SK-N-SH (cell line): ENCODE results near the gene ZDHHC7. TPM values are rescaled to one million over a fixed set of nuclear protein-coding genes. Genes with fewer than 3 reads are reported as not detected.

Experiments
- CTCF ChIA-PET: fragments of 300-600, 350-600 bp; formaldehyde crosslinking; extraction: SDS; loops from one replicate; lab custom pipeline; 2021; lab: Yijun Ruan, JAX
- POLR2A ChIA-PET: fragments of 350-600 bp; sonication (Branson Sonifier 250); formaldehyde crosslinking; extraction: SDS; loops from one replicate; lab custom pipeline; 2020; ENCODE audit warnings: antibody characterized with exemption, inconsistent platforms; lab: Yijun Ruan, JAX
- DNase-seq: peaks from one replicate; pipeline ENCODE4 v3.0.0; 2012
- H2AFZ ChIP-seq: fragments of 200-600 bp; sonication (generic); 2 replicates; pipeline ENCODE4 v1.8.1; 2016; ENCODE audit warnings: antibody characterized with exemption, mild to moderate bottlenecking, low read depth
- H3F3A ChIP-seq: fragments of 200-600 bp; sonication (generic); replicated peaks from 2 replicates; pipeline ENCODE3; 2016; ENCODE audit warnings: antibody characterized with exemption, mild to moderate bottlenecking; ENCODE audit not compliant: insufficient read depth
- H3K27ac ChIP-seq, 2 experiments: fragments of 200-500 bp in 1 of 2; fragments of 200-600 bp in 1 of 2; sonication (Bioruptor generic) in 1 of 2; sonication (generic), shearing (Covaris generic) in 1 of 2; 2 replicates each; pipeline versions ENCODE4 v1.5.1 to v1.6.1; 2014 to 2016; ENCODE audit warnings: low read depth in 2 of 2, inconsistent platforms in 1 of 2, low read length in 1 of 2, mild to moderate bottlenecking in 1 of 2, mixed read lengths in 1 of 2
- H3K27me3 ChIP-seq: fragments of 200-600 bp; sonication (generic), shearing (Covaris generic); 2 replicates; pipeline ENCODE4 v1.6.1; 2016; ENCODE audit warnings: mixed run types; ENCODE audit not compliant: insufficient read depth
- H3K36me3 ChIP-seq, 2 experiments: fragments of 200-500 bp in 1 of 2; fragments of 200-600 bp in 1 of 2; sonication (Bioruptor generic) in 1 of 2; sonication (generic) in 1 of 2; replicated peaks in 1 of 2; 2 replicates each; pipeline versions ENCODE3 to v1.5.1; 2014 to 2016; ENCODE audit warnings: low read length in 1 of 2, mild to moderate bottlenecking in 1 of 2; ENCODE audit not compliant: insufficient read depth in 2 of 2, control insufficient read depth in 1 of 2
- H3K4me1 ChIP-seq, 2 experiments: fragments of 200-500 bp in 1 of 2; fragments of 200-600 bp in 1 of 2; sonication (Bioruptor generic) in 1 of 2; sonication (generic), shearing (Covaris generic) in 1 of 2; 2 replicates each; pipeline versions ENCODE4 v1.5.1 to v1.6.1; 2014 to 2016; ENCODE audit warnings: low read depth in 1 of 2, low read length in 1 of 2, mixed run types in 1 of 2; ENCODE audit not compliant: insufficient read depth in 2 of 2, control insufficient read depth in 1 of 2
- H3K4me2 ChIP-seq: fragments of 200-600 bp; sonication (generic), shearing (Covaris generic); 2 replicates; pipeline ENCODE4 v1.6.1; 2017; ENCODE audit warnings: mixed run types
- H3K4me3 ChIP-seq, 2 experiments: fragments of 200-500 bp in 1 of 2; fragments of 200-600 bp in 1 of 2; sonication (Bioruptor generic) in 1 of 2; sonication (generic), shearing (Covaris generic) in 1 of 2; 2 replicates each; pipeline versions ENCODE4 v1.5.1 to v1.8.1; 2014 to 2016; ENCODE audit warnings: low read depth in 2 of 2, inconsistent platforms in 1 of 2, low read length in 1 of 2, mild to moderate bottlenecking in 1 of 2, mixed read lengths in 1 of 2, moderate library complexity in 1 of 2
- H3K79me2 ChIP-seq: fragments of 200-600 bp; sonication (generic); 2 replicates; pipeline ENCODE4 v1.8.1; 2017; ENCODE audit warnings: mild to moderate bottlenecking; ENCODE audit not compliant: insufficient read depth
- H3K9ac ChIP-seq: fragments of 200-600 bp; sonication (generic); 2 replicates; pipeline ENCODE4 v1.6.1; 2017; ENCODE audit warnings: mixed run types
- H3K9me2 ChIP-seq: fragments of 200-600 bp; sonication (generic); 2 replicates; pipeline ENCODE4 v1.6.1; 2017; ENCODE audit warnings: mixed run types
- H3K9me3 ChIP-seq: fragments of 200-600 bp; sonication (generic); 2 replicates; pipeline ENCODE4 v1.6.1; 2017; ENCODE audit warnings: mixed run types, mild to moderate bottlenecking, moderate library complexity
- H4K20me1 ChIP-seq: fragments of 200-600 bp; sonication (generic); 2 replicates; pipeline ENCODE4 v1.6.1; 2017; ENCODE audit warnings: mild to moderate bottlenecking, mixed run types; ENCODE audit not compliant: insufficient read depth
- CHD2 ChIP-seq: fragments of 150-350 bp; IDR thresholded peaks from 2 replicates; pipeline ENCODE4 v1.6.1; 2018; ENCODE audit warnings: low read length; ENCODE audit not compliant: partially characterized antibody
- ELF1 ChIP-seq: IDR thresholded peaks from 2 replicates; pipeline ENCODE4 v1.4.0; 2012
- EP300 ChIP-seq, 2 experiments: IDR thresholded peaks; 2 replicates each; pipeline versions ENCODE4 v1.4.0 to v1.6.1; 2012; ENCODE audit warnings: borderline replicate concordance in 1 of 2, low read depth in 1 of 2, low read length in 1 of 2
- EZH2phosphoT487 ChIP-seq: fragments of 200-600 bp; sonication (generic); IDR thresholded peaks from 2 replicates; pipeline ENCODE4 v1.6.1; 2017; ENCODE audit warnings: low read depth, mixed run types, mild to moderate bottlenecking, antibody characterized with exemption, moderate library complexity, borderline replicate concordance
- FOSL2 ChIP-seq: IDR thresholded peaks from 2 replicates; pipeline ENCODE4 v1.4.0; 2012; ENCODE audit warnings: low read depth, mild to moderate bottlenecking, moderate library complexity, borderline replicate concordance
- FOXJ3 ChIP-seq: sonication (generic); formaldehyde crosslinking; IDR thresholded peaks from 2 replicates; pipeline ENCODE4 v1.5.1; 2020; ENCODE audit warnings: mild to moderate bottlenecking, missing genetic modification reagents
- GABPA ChIP-seq: IDR thresholded peaks from 2 replicates; pipeline ENCODE4 v1.4.0; 2012; ENCODE audit warnings: low read depth, mild to moderate bottlenecking
- GATA2 ChIP-seq: sonication (generic); formaldehyde crosslinking; IDR thresholded peaks from 2 replicates; pipeline ENCODE4 v1.5.0; 2020; ENCODE audit warnings: mild to moderate bottlenecking, missing genetic modification reagents
- JUND ChIP-seq: IDR thresholded peaks from 2 replicates; pipeline ENCODE4 v1.4.0; 2012
- MXI1 ChIP-seq: IDR thresholded peaks from 2 replicates; pipeline ENCODE4 v1.6.1; 2012; ENCODE audit warnings: mild to moderate bottlenecking, low read depth, low read length, improper control_type of control experiment
- NFIC ChIP-seq: IDR thresholded peaks from 2 replicates; pipeline ENCODE4 v1.4.0; 2012; ENCODE audit warnings: borderline replicate concordance
- RAD21 ChIP-seq: IDR thresholded peaks from 2 replicates; pipeline ENCODE4 v1.6.1; 2012; ENCODE audit warnings: mild to moderate bottlenecking, low read length
- RCOR1 ChIP-seq: fragments of 150-350 bp; IDR thresholded peaks from 2 replicates; pipeline ENCODE4 v1.6.1; 2017; ENCODE audit warnings: antibody characterized with exemption, low read length
- RXRA ChIP-seq: IDR thresholded peaks from 2 replicates; pipeline ENCODE4 v1.4.0; 2012; ENCODE audit warnings: low read depth, mild to moderate bottlenecking, borderline replicate concordance
- TCF12 ChIP-seq: IDR thresholded peaks from 2 replicates; pipeline ENCODE4 v1.4.0; 2012
- WGBS: methylation state at CpG from one replicate; pipeline ENCODE4 v1.1.6; 2017; ENCODE audit warnings: low lambda C conversion rate; 5-methylcytosine and 5-hydroxymethylcytosine counted together
- polyA plus RNA-seq, 3 experiments: library from polyadenylated mRNA; depleted of rRNA; stranded (reverse); fragments of >200 nt; gene quantifications; 2 replicates each; pipeline ENCODE4 v1.2.3, GENCODE V29; 2012
- TF ChIP-seq, protein P1 (sequence below): IDR thresholded peaks from 2 replicates; pipeline ENCODE4; 2012
- TF ChIP-seq, protein P2 (sequence below): fragments of 200-600 bp; sonication (generic); IDR thresholded peaks from 2 replicates; pipeline ENCODE4 v1.6.1; 2017; ENCODE audit warnings: antibody characterized with exemption, mild to moderate bottlenecking, moderate library complexity
- TF ChIP-seq, protein P3 (sequence below): IDR thresholded peaks from 2 replicates; pipeline ENCODE4 v1.4.0; 2012; ENCODE audit warnings: low read depth
- TF ChIP-seq, protein P4 (sequence below): IDR thresholded peaks from 2 replicates; pipeline ENCODE4 v1.4.0; 2012; ENCODE audit warnings: low read depth, borderline replicate concordance

The ZDHHC7 gene
- polyA plus RNA-seq, 1 of the 3 experiments (the other 2 are of a cell fraction) = 114 TPM

DNA sequence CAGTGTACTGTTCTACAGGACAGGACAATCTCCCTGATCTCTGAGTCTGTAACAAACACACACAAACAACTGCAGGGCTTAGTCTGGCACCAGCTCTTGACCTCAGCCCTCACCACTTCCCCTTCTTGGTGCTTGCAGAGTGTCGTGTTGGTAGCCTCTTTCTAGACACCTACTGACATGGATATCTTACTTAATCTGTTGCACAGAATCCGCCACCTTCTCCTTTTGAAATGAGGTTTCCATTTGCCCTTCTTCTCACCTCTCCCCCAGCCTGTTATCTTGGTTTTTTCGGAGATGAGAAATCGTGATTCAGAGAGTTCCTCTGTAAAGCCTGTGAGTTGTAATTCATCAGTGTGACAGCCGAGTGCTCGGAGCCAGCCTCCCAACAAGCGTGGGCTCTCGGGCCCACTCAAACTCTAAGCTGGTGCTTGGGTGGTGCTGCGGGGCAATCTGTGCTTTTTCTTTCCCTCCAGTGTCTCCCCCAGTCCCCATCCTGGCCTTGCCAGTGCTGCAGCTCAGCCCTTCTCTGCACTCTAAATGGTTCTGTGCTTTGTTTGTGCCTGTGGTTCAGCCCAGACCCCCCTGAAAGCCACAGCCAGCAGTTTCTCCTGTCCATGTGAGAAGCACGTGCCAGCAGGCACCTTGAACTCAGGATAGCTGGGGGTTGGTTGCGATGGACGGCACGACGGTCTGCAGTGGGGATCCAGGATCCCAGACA is 44.3 kb upstream of the ZDHHC7 start:
- H4K20me1 ChIP-seq = no peaks in the 10 kb centered on the region
- peak overlapping the region; percentile 60 to 70 for H3K27ac ChIP-seq
- DNase-seq = peak; percentile 43
- WGBS = 22% methylated on average over 10 of the region's 14 CpGs
- peaks cover 14% of the 10 kb centered on the region for H3F3A ChIP-seq
- no peaks in the 10 kb centered on the region for H3K36me3 ChIP-seq
- POLR2A ChIA-PET = no interaction called here
- peak overlapping the region; percentile 55 for H2AFZ ChIP-seq
- H3K27me3 ChIP-seq = no peaks in the 10 kb centered on the region
- peaks cover 8 to 14% of the 10 kb centered on the region in 2 experiments; a peak in 3 of 4 replicates for H3K4me1 ChIP-seq
- H3K79me2 ChIP-seq = no peaks in the 10 kb centered on the region
- H3K9ac ChIP-seq = peak overlapping the region; percentile 14; the same call in 1 of the 2 replicates
- TF ChIP-seq TCF12 = peak; percentile 71
- TF ChIP-seq GATA2 (CRISPR knock-in tag) = 0 out of 2 replicates have a peak, but pooled peaks have one; percentile 35
- TF ChIP-seq, protein P1, sequence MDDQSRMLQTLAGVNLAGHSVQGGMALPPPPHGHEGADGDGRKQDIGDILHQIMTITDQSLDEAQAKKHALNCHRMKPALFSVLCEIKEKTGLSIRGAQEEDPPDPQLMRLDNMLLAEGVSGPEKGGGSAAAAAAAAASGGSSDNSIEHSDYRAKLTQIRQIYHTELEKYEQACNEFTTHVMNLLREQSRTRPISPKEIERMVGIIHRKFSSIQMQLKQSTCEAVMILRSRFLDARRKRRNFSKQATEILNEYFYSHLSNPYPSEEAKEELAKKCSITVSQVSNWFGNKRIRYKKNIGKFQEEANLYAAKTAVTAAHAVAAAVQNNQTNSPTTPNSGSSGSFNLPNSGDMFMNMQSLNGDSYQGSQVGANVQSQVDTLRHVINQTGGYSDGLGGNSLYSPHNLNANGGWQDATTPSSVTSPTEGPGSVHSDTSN = peak; percentile 95
- no peak for TF ChIP-seq MXI1
- no peak for TF ChIP-seq RCOR1
- peak; percentile 52; the same call in 1 of the 2 replicates for TF ChIP-seq JUND
- no peak for TF ChIP-seq CHD2
- peak in 1 of 2 experiments; percentile 59; a peak in 1 of 4 replicates for TF ChIP-seq EP300 (IDR thresholded peaks at IDR 0.05; ENCODE audit: borderline replicate concordance in 1 of 2, low read depth in 1 of 2, low read length in 1 of 2)
- TF ChIP-seq EZH2phosphoT487 = no peak
- peak; percentile 38; the same call in 1 of the 2 replicates for TF ChIP-seq FOSL2
- TF ChIP-seq NFIC = peak; percentile 59; the same call in 1 of the 2 replicates
- peak; percentile 90; the same call in 1 of the 2 replicates for TF ChIP-seq RXRA
- CTCF ChIA-PET = interaction anchor here (0.6 to 2.3 kb wide), 5 partner anchors 10 to 605 kb away, joined by 3 to 11 read pairs (median 3); no protein-coding TSS in a partner anchor
- H3K9me2 ChIP-seq = no peaks in the 10 kb centered on the region
- H3K4me2 ChIP-seq = peak overlapping the region; percentile 83
- H3K4me3 ChIP-seq = peak overlapping the region; percentile 28 to 63; a peak in 3 of 4 replicates
- H3K9me3 ChIP-seq = no peaks in the 10 kb centered on the region

DNA sequence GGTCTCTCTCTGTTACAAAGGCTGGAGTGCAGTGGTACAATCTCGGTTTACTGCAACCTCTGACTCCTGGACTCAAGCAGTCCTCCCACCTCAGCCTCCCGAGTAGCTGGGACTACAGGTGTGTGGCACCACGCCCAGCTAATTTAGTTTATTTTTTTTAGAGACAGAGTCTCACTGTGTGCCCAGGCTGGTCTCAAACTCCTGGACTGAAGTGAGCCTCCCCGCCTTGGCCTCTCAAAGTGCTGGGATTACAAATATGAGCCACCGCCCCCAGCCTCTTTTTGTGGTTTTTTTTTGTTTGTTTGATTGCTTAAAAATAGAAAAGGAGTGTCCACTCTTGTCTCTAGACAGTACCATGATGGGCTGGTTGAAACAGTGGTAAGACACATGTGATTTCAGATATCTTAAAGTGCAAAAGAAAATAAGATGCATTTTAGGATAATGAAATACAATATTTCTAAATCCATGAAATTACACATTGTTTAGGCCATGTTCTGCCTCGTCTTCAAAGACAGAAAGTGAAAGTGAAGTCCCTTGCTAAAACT is 43.7 kb upstream of the ZDHHC7 start:
- H3K4me2 ChIP-seq = peak overlapping the region; percentile 83
- TF ChIP-seq RXRA (no peak), TCF12 (no peak), GABPA (no peak), CHD2 (no peak), ELF1 (no peak), FOXJ3 (CRISPR knock-in tag) (no peak), EP300 (IDR thresholded peaks at IDR 0.05; ENCODE audit: borderline replicate concordance in 1 of 2, low read depth in 1 of 2, low read length in 1 of 2) (no peak), RAD21 (no peak)
- TF ChIP-seq, protein P2, sequence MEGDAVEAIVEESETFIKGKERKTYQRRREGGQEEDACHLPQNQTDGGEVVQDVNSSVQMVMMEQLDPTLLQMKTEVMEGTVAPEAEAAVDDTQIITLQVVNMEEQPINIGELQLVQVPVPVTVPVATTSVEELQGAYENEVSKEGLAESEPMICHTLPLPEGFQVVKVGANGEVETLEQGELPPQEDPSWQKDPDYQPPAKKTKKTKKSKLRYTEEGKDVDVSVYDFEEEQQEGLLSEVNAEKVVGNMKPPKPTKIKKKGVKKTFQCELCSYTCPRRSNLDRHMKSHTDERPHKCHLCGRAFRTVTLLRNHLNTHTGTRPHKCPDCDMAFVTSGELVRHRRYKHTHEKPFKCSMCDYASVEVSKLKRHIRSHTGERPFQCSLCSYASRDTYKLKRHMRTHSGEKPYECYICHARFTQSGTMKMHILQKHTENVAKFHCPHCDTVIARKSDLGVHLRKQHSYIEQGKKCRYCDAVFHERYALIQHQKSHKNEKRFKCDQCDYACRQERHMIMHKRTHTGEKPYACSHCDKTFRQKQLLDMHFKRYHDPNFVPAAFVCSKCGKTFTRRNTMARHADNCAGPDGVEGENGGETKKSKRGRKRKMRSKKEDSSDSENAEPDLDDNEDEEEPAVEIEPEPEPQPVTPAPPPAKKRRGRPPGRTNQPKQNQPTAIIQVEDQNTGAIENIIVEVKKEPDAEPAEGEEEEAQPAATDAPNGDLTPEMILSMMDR = no peak
- TF ChIP-seq, protein P1 = no peak
- TF ChIP-seq, protein P3, sequence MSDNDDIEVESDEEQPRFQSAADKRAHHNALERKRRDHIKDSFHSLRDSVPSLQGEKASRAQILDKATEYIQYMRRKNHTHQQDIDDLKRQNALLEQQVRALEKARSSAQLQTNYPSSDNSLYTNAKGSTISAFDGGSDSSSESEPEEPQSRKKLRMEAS = no peak
- TF ChIP-seq, protein P4, sequence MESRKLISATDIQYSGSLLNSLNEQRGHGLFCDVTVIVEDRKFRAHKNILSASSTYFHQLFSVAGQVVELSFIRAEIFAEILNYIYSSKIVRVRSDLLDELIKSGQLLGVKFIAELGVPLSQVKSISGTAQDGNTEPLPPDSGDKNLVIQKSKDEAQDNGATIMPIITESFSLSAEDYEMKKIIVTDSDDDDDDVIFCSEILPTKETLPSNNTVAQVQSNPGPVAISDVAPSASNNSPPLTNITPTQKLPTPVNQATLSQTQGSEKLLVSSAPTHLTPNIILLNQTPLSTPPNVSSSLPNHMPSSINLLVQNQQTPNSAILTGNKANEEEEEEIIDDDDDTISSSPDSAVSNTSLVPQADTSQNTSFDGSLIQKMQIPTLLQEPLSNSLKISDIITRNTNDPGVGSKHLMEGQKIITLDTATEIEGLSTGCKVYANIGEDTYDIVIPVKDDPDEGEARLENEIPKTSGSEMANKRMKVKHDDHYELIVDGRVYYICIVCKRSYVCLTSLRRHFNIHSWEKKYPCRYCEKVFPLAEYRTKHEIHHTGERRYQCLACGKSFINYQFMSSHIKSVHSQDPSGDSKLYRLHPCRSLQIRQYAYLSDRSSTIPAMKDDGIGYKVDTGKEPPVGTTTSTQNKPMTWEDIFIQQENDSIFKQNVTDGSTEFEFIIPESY = no peak

More for the DNA sequence above, 43.7 kb upstream of the ZDHHC7 start:
- peaks cover 14% of the 10 kb centered on the region for H3F3A ChIP-seq
- no peaks in the 10 kb centered on the region for H3K27me3 ChIP-seq
- H3K36me3 ChIP-seq = no peaks in the 10 kb centered on the region
- no peaks in the 10 kb centered on the region for H3K9me3 ChIP-seq
- H3K79me2 ChIP-seq = no peaks in the 10 kb centered on the region
- peak overlapping the region; percentile 60 to 70 for H3K27ac ChIP-seq
- H3K4me3 ChIP-seq = peak overlapping the region; percentile 28 to 63; a peak in 3 of 4 replicates
- peaks cover 8 to 17% of the 10 kb centered on the region in 2 experiments; a peak in 3 of 4 replicates for H3K4me1 ChIP-seq
- POLR2A ChIA-PET = no interaction called here
- DNase-seq = no peak
- peak overlapping the region; percentile 14; the same call in 1 of the 2 replicates for H3K9ac ChIP-seq
- no peaks in the 10 kb centered on the region for H4K20me1 ChIP-seq
- CTCF ChIA-PET = interaction anchor here (1.5 kb wide), 1 partner anchor 329 kb away, joined by 4 read pairs; no protein-coding TSS in a partner anchor
- peak overlapping the region; percentile 55 for H2AFZ ChIP-seq
- no peaks in the 10 kb centered on the region for H3K9me2 ChIP-seq
- 73% methylated on average over 6 of the region's 6 CpGs for WGBS
